ENCODE results near the gene PRKCH.

Gene PRKCH

DNA sequence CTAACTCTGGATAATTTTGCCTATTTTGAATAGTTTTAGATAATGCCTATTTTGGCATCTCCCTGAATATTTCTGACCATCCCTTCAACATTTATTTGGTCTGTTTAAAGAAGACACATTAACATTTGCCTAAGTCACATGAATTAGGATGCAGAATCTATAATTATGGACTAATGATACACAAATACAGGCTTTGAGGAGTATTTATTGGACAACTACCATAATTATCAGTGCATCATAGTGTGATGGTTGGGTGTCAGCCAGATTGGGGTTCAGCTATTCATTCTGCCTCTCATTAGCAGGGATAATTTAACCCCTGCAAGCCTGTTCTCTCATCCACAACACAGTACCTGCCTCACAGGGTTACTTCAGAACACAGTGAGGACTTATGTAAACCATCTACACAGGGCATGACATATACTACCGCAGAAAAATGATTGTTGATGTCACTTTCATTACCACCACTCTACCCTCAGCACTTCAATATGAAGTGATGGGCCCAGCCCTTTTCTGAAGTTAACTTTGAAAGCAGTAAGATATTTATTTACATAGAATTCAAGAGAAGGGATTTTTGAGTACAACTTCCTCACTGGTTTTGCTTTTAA, 14.4 kb downstream of the PRKCH start:
- DNase-seq (ENCODE audit: low read depth, low spot score), result no peak

DNA sequence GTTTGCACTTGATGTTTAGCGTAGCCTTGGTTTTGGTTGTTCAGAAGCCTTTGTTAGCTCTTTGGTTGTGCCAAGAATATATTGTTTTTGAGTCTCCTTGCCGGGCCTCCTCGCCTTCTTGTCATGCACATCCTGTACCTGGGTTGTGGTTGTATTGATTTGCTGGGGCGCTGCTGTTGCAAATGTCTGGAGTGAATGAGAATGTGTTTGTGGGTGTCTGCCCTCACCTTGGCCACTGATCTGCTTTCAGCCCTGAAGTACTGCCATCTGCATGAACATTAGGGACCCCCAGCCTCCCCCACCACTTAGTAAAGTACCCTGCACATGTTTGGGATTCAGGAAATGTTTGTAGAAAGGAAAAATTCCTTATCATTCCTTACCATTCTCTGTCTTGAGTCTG, 16.5 kb downstream of the PRKCH start:
- DNase-seq (ENCODE audit: low read depth, low spot score), result no peak

DNA sequence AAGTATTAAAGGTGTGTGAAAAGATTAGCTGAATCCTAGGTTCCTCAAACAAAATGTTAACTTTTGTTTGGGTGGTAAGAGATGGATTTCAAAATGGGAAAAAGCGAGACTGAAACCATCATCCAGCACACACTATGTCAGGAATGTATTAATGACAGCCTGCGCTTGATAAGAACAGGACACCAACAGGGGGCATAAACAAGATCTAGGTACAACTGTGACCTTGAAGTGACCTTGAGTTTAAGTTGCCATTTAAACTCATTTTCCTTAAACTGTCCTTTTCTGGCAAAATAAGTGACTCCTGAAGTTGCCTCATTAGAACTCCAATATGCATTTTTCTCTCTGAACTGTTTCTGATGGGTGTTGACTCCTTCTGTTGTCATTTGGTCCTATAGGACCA, 17.1 kb downstream of the PRKCH start:
- no peak for DNase-seq (ENCODE audit: low read depth, low spot score)

DNA sequence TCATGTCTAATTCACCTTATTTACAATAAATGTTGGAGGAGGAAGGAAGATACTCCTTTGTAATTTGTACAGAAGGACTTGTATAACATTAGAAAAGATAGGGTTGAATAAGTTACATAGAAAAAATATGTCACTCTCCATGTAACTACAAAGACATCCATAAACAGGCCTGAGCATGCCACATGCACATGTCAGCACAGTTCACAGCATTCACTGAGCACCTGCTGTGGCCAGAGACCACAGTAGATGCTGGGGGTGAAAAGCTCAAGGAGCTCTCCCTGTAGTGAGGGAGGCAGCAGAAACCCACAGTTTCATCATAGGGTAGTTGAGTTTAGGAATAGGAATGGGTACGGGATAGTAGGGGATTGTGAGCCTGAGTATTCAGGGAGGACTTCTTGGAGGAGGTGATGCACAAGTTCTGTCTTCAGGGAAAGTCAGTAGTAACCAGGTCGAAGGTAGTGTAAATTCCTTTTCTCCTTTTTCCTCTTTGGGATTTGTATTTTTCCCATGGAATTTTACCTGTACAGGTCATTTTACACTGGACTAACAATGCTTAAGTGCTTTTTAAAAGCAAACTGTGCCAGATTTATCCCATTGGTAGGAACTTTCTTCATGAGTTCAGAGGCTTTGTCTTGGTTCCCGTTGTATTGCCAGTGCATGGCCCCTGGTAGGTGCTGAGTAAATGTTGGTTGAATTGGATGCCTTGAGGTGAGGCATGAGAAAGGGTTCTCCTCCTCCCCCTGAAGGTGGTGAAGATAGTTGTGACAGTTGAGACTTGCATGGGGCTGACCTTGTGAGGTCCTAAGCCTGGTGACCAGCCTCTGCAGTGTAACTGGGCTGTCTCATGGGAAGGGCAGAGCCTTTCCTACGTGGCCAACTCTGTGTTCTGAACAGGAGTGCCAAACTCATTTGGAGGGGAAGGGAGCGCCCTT, 20.2 kb downstream of the PRKCH start:
- DNase-seq (ENCODE audit: low read depth, low spot score), result no peak

DNA sequence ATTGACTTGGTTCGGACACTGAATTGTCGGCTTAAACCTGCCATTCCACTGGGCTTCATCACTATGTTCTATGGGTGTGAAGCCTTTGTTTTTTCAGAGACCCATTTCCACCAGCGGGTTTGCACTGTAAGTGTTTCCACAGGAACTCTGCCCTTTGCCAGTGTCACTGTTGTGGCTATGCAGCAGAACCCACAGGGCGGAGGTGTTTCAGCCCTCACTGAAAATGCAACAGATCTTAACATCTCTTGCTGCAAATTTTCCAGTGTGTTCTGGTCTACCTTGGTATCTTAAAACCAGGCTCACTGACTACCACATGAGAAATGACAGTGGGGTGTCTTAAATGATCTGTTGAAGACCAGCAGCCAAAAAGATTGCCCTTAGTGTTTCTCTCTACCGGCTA, 21.1 kb downstream of the PRKCH start:
- no peak for DNase-seq (ENCODE audit: low read depth, low spot score)

DNA sequence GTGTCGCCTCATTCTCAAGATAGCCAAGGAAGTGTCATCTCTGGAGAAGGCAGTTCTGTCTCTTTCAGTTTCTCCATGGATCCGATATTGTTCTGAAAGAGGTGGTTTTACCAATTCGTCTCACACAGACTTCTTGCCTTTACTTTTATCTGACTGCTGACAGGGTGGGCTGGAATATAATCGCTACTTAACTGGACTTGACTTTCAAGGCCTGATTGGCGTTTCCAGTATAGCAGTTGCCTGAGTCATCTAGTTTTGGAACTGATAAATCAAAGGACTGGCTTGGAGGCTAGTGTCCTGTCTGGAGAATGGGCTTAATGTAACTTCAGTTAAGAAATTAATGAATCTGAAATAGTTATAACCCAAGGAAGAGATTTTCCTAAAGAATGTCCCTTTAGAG, 21.6 kb downstream of the PRKCH start:
- no peak for DNase-seq (ENCODE audit: low read depth, low spot score)

DNA sequence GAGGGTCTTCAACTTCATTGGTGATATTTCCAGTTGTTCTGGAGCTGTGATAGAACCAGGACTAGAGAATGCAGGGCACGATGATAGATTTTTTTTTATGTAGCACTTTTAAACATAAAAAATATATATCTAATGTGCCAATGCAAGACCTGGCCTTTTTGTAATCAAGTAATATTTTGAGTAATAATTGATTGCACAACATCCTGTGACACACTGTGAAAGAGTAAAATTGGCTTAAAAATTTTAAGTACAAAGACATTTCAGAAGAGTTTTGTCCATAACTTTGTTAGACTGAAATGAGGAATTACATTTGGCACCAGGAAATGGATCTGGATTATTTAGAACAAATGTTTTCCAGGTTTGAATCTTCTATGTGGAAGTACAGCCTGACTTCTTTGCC, 22.1 kb downstream of the PRKCH start:
- DNase-seq (ENCODE audit: low read depth, low spot score), result no peak

DNA sequence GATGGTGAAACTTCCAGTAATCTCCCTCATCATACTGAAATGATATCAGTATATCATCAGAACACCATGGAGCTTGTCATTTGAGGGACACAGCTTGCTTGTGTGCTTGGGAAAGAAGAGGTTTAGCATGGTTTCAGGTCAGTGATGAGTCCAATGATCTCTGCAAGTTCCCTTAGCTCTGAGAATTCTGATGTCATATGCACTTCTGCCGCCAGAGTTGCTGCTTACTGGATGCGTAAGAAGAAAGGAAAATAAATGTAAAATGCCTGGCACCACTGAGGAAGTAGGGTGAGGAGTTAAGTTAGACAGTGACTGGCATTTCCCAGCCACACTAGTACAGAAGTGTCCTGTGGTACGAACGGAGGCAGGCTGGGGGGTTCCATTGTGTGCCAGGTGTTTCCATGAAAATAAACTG, 22.6 kb downstream of the PRKCH start:
- DNase-seq (ENCODE audit: low read depth, low spot score), result no peak

DNA sequence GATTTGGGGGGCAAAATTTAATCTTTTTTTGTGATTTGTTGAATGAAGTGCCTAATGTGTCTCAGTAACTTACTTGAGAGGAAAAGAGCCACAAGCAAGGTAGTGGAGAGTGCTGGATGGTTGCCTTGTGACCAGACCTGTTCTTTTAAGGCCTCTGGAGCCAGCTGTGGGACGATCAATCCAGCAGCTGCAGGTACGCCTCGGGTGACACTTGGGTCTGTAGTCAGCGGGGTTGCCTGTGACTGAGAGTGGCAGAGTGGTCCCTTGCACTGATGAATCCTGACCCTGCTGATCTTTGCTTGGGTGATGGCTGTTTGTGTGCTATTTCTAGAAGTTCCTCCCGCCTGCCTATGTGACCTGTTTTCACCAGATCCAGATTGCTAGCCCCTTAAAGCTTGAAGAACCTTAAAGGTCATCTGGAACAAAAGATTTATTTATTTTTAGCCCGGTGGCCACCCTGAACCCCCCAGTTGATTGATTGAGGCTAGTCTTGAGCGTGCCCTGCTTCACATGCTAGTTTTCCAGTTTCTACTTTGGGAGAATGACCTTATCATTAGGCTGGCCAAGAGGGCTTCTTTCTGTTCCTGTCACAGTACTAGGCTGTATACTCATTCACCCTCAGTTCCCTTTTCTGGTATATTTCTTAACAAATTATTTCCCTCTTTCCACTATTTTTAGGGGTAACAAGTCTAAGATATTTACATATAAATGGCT, 23.2 kb downstream of the PRKCH start:
- no peak for DNase-seq (ENCODE audit: low read depth, low spot score)

DNA sequence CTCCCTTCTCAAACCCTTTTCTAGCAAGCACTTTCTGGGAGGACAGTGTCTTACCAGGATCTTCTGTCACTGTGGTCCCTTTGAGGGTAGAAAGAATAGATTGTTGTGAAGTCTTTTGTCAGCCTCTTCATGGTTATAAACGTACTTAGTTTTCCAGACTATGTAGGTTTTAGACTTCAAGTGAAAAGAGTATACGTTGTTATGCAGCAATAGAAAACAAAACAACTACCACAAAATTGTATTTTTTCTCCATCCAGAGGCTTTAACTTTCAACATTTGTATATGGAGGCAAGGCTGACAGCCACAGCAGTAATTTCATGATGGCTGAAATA, 23.7 kb downstream of the PRKCH start:
- DNase-seq (ENCODE audit: low read depth, low spot score), result no peak

DNA sequence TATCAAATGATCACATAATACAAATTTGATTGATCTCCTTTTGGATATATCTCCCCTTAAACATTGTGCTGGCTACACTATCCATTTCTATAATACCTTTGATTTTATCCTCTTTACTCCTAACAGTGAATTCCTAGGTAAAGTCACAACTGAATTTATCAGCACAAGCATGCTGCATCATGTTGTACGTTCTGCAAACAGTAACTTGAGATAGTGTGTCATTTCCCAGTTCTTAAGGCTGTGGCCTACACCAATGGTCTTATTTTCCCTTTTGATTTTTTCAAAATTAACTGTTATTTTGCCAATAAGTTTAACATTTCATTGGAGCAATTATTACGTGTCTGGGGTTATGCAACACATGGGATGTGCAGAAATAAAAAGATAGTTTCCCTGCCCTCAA, 24.8 kb downstream of the PRKCH start:
- no peak for DNase-seq (ENCODE audit: low read depth, low spot score)

DNA sequence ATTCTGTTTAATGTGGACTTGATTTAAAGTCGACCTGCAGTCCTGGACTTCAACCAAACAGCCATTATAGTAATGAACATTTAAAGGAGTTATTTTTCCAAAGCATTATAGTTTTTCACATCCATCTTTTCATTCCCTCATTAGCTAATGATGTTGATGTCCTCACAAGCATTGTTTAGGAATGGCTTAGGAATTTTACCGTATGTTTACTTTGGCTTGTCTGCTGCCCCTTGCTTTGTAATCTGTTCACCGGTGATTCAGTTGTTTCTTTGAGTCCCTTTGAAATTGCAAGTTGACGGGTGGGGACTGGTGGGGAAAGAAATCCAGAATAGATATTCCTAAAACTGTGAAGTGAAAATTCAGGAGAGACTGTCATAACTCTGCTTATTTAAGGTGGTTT, 25.4 kb downstream of the PRKCH start:
- DNase-seq (ENCODE audit: low read depth, low spot score), result peak; percentile 29

DNA sequence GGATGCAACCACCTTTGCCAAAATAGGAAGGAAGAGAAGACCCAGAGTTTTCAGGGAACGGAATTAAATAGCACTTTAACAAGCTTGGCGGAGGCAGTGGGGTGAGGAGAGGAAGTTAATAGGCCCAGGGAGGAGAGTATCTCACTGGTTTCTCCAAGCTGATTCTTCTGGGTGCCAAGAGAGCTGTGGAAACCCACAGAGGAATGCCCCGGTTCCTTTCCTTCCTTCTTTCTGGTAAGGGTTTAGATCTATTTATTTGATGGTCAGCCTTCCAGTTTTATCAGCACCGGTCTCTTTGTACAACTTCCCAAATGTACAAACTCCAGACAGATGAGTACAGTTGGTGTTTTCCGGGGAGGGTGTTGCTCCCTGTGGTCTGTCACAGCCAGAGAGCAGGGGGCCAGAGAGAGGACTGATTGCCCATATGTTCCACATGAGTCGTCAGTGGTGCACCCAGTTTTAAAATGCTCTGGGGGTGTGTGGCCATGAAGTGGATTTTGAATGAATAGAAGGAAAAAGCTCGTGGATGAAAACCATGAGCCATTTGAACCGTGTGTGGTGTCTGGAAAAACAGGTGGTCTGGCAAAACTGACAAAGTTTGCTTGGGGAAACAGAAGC, 26.6 kb downstream of the PRKCH start:
- no peak for DNase-seq (ENCODE audit: low read depth, low spot score)

DNA sequence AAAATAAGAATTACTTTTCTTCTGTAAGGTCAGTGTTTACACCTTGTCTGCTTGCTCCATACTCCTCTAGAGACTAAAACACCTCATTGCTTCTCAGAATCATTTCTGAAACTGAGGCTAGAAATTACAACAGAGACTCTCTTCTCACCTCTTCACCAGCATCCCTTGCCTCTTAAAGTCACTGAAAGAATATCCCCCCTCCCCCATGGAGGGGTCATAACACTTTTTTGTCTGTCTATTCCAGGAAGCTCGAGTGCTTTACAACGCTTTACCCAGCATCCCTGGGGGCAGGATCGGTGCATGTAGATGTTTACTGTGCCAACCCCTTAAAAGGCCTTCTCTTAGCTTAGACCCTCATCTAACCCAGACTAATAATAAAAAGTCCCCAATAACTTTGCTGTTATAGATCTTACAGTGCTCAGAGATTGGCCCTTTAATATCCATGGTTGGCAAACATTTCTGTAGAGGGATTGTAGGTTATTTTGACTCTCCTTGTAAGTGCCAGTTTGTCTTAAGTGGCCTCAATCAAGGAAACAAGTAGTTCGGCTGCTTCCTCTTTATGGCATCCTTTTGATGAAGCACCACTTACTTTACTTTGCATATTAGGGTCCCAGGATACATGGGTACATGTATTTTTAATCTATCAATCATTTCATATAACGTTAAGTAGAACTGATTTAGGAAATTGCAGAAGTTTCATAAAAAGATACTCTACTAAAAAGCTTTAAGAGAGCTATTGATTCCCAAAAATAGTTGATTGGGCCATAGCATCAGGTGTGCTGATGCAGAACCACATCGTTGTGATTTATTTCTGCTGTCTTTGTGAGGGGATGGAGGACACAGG, 29.3 kb downstream of the PRKCH start:
- DNase-seq (ENCODE audit: low read depth, low spot score), result no peak

DNA sequence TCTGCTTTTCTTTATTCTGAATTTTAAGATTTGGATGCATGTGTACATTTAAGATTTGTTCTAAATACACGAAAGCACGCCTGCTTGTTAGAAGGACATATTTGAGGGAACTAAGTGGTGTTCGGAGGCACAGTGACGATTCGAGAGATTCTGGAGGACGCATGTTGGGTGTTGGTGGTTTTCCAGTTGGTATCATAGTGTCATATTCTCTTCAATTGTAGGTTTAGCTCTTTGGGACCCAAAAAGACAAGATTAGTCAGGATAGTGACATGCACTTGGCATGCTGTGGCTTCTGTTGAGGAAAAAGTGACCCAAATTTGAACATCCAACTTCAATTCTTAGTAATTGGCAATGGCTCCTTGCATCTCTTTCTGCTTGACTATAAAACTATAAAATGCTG, 30.1 kb downstream of the PRKCH start:
- no peak for DNase-seq (ENCODE audit: low read depth, low spot score)

DNA sequence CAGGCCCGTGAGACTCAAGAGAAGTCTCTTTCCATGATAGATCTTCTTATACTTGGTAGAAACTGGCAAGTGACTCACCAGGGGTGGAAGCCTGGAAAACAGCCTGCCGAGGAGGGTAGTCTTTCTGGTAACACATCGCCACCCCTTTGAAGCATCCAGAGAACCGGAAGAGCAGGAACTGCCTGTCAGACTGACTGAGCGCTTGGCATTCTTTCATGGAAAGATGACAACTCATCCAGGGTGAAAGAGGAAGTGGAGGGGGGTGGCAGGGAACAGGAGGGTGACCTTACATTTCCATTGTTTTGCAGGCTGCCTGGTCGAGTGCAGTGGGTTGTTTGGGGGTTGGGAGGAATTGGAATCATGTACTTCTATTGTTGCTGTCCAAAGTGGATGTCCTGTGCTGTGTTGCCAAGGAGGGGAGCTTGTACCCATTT, 34.5 kb downstream of the PRKCH start:
- DNase-seq (ENCODE audit: low read depth, low spot score), result peak; percentile 30

DNA sequence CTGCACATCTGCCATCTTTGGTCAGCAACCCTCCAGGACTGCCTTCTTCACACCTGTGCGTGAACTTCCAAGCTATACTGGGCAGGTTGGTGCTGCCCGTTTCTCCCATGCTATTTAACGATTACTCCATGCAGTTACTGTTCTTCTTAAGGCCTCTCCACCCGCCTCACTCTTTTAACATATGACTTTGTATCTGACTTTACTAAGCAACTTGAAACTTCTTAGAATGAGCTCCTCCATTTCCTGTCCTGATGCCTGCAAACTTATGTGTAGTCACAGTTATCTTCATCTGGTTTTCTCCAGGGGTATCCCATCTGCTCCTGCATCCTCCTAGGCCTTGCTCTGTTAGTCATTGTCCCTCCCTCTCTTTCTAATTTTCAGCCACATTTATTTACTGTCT, 35.7 kb downstream of the PRKCH start:
- no peak for DNase-seq (ENCODE audit: low read depth, low spot score)

DNA sequence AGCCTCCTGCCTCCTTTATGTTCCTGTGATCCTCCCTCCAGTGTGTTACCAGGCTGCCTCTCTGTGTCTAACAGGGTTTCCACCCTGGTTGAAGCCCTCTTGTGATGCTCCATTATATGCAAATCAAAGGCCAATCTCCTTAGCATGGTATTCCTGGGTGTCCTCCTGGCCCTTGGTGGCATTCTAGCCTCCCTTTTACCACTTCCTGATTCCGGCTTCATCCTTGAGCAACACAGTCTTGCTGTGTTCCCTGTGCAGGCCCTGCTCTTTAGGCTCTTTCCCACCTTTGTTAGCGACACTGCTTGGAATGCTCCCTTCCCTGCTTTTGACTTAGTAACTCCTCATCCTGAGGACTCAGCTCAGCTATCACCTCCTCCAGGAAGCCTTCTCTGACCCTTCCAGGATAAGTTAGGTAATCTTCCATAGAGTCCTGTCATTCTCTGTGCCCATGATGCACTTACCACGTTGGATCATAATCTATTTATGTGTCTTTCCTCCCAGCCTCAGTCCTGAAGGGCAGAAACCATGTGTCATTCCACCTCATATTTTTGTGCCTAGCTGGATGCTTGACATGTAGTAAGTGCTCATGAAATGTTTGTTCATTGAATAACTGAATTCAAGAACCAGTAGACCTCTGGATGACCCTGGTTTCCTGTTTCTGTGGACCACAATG, 37.3 kb downstream of the PRKCH start:
- no peak for DNase-seq (ENCODE audit: low read depth, low spot score)

DNA sequence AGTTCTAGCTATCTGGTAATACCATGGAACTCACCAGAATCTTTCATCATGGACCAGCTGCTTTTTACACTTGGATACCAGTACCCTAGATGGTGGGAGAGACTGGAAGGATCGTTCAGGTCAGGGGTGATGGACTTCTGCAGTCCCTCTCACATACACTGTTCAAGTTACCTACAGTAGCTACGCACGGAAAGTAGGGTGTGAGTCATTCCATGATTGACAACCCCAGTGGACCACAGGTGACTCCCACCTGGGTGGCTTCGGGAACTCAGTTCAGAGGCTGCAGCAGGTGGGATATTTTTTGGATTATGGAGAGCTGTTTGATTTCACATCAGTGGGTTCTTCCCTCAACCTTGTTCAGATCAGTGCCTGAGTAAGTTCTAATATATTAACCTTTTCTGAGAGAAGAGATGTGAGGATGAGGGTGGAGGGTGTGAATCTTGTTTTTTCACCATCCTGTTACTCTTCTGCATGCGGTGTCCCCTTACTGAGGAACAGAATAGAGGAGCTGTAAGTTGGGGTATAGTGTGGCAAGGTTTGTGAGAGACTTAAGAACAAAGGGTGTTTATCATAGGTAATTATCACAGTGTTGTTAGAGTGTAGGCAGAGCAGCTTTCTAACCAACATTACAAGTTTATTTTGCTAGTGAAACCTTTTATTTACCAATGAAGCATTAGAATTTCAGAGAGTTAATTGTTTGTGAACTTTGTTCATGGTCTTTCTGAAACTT, 39.6 kb downstream of the PRKCH start:
- DNase-seq (ENCODE audit: low read depth, low spot score), result no peak

DNA sequence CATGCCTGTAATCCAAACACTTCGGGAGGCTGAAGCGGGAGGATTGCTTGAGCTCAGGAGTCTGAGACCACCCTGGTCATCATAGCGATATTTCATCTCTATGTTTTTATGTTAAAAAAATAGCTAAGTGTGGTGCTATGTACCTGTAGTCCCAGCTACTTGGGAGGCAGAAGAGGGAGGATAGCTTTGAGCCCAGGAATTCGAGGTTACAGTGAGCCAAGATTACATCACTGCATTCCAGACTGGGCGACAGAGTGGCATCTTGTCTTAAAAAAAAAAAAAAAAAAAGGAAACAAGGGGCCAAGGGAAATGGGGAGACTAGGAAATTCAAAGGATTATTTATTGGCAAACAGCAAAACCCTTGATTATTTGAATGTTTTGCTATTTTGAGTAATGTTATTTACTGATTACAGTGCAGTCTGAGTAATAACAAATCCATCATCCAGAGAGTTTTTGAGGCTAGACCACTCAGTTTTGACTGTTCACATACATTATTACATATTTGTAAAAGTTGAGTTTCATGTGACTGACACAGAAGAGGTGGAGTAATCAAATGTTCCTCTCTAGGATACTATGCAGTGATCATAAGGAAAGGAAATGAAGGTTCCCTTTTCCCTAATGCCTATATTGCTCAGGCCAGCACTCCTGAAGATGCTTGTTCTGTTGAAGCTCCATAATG, 40.8 kb downstream of the PRKCH start:
- no peak for DNase-seq (ENCODE audit: low read depth, low spot score)
